EL (cell line): ENCODE measurements around the gene LTV1.

Source experiments
- DNase-seq: peaks from one replicate; pipeline ENCODE4 v3.0.0-alpha.2; 2016

The LTV1 gene

DNA sequence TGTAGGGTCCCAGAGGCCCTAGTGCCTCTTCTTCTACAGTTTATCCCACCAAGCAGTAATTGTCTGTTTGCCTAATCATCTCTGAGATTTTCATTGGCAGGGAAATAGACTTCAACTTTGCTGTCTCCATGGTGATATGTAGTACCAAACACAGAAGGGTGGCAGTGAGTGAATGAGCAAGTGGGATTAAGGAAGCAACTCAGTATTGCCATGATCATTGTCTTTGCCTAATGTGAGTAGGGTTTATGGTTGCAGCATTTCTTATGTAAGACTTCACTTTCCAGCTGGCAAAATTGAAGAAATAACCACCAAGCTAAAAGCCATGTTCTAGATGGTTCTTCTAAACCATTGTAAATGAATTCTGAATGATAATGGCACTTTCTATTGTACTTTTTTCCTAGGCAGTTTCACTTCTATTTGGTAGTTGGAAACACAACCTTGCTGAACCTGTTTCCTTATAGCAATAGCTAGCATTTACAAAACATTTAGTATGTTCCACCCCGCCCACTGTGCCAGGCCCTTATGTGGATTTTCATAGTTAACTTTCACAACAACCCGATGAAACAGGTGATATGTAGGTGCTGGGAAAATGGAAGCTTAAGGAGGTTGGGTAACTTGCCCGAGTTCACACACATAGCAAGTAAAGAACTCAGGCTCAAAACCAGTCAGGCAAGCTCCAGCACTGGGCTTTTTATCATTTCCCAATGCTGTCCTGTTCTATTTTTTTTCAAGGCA lies 53.2 kb downstream of the LTV1 start:
- no peak for DNase-seq

DNA sequence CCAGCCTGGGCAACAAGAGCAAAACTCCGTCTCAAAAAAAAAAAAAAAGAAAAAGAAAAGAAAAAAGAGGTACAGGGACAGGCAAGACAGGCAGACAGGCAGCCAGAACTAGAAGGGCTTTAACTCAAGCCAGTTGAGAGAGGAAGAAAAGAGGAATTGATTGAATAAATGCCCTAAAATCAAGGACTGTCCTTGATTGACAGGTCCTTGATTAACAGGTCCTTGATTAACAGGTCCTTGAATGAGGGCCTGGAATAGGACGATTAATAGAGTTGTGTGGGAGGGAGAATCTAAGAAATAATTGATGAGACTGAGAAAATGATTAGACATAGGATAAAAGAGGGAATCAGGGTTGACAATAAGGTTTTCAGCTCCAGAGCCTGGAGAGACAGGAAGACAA lies 57.2 kb downstream of the LTV1 start:
- no peak for DNase-seq

DNA sequence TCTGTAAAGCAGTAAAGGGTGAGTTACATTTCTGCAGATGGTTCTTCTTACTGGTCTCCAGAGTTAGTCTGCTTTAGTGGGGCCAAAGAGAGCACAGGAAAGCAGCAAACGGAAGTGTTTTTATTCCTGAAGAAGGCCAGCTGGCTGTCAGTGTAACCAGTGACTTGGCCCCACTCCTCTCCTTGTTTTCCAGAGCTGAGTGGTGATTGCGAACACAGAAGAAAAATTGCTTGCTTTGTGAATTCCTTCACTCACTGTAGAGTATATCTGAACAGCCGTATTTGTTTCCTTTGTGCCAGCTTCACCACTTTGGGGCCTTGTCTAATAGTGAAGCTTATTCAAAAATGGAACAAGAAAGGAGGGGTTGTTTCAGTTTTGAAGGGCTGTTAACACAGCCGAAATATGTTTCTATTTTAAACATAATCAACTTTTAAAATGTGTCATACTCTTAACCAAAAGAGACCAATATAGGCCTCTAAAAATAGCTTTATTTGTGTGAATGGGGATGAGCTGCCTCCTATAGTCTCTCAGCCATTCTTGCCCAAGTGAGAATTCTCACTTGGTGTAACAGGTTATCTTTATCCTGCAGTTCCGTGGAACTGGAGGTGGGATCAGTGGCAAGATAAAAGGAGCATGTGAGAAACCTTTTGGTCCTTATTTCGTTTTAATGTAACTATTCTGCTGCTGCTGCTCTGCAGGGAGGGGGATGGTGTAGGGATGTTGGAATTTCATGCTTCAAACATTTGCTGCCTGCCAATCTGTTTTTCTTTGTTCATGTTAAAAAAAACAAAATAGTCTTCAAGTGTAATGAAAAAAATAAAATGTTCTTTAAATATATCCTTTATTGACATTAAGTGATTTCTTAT lies 59.0 kb downstream of the LTV1 start:
- DNase-seq = no peak

DNA sequence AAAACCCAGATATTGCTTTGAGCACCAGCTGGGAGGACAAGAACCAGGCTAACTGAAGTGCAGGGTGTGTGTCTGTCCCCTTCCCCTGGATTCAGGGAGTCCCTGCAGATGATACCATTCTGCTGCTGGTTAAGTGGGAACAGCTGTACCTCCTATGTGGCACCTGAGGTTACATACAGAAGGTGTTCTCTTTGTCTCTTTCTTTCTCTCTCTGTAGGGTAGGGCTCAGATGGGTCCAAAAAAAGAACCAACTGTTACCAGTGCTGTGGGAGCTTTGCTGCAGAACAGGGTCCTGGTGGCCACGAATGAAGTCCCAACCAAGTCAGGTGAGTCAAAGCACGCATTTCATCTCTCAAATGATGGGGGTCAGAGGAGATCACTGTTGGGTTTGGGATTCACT lies 59.7 kb downstream of the LTV1 start:
- DNase-seq = no peak

DNA sequence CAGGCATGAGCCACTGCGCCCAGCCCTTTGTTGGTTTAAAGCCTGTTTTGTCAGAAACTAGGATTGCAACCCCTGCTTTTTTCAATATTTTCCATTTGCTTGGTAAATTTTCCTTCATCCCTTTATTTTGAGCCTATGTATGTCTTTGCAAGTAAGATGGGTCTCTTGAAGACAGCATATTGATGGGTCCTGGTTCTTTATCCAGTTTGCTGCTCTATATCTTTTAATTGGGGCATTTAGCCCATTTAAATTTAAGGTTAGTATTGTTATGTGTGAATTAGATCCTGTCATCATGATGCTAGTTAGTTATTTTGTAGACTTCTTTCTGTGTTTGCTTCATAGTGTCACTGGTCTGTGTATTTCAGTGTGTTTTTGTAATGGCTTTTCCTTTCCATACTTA lies 67.9 kb downstream of the LTV1 start:
- DNase-seq = no peak

DNA sequence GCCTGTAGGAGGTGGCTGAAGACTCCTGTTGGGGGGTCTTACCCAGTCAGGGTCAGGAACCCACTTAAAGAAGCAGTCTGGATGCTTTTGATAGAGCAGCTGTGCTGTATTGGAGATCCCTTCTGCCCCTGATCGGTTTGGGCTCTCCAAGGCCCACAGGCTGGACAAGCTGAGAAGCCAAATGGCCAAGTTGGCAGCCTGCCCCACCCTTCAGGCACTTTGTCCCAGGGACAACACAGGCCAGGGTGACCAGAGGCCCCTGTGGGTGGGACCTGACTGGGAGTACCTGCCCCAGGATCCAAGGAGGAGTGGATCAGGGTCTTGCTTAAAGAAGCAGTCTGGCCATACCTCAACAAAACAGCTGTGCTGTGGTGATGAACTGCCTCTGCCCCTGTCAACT lies 69.5 kb downstream of the LTV1 start:
- no peak for DNase-seq
